ENCODE measurements around the gene KRTAP19-6. TPM values are rescaled to one million over a fixed set of nuclear protein-coding genes. Genes with fewer than 3 reads are reported as not detected.

The KRTAP19-6 gene
- total and polyA plus RNA-seq, 2 experiments from 2014 or later, result not detected

GRCh38 chr21:30555095-30555494, 13.4 kb upstream of the KRTAP19-6 start:
- H3K4me2 ChIP-seq, result no peak overlapping the region
- no peaks in the 10 kb centered on the region for H3K27me3 ChIP-seq (ENCODE audit: insufficient read depth)
- no peaks in the 10 kb centered on the region for H3K36me3 ChIP-seq (ENCODE audit: insufficient read depth)
- no peaks in the 10 kb centered on the region for H3K79me2 ChIP-seq (replicated peaks; ENCODE audit: insufficient read depth)
- H3K9me2 ChIP-seq (ENCODE audit: insufficient read depth), result no peaks in the 10 kb centered on the region
- Mint-ChIP-seq H3K27ac (no peak overlapping the region), H3K4me1 (no peaks in the 10 kb centered on the region), H3K9me3 (no peaks in the 10 kb centered on the region), H3K4me3 (no peak overlapping the region), H3K27me3 (ENCODE audit: insufficient read depth, low read depth, poor library complexity) (no peaks in the 10 kb centered on the region), H3K36me3 (ENCODE audit: low read depth) (no peaks in the 10 kb centered on the region)
- H4K20me1 ChIP-seq (replicated peaks; ENCODE audit: insufficient read depth), result no peaks in the 10 kb centered on the region
- H3K4me3 ChIP-seq, result no peak overlapping the region
- DNase-seq (ENCODE audit: low spot score) (no peak), ATAC-seq (no peak)
- TF ChIP-seq JUNB (IDR thresholded peaks at IDR 0.05; ENCODE audit: unreplicated experiment) (no peak), CREB1 (CRISPR knock-in tag; IDR thresholded peaks at IDR 0.05; ENCODE audit: low read depth) (no peak), ZNF462 (CRISPR knock-in tag; IDR thresholded peaks at IDR 0.05) (no peak), ZNF114 (CRISPR knock-in tag; IDR thresholded peaks at IDR 0.05) (no peak), POLR2AphosphoS5 (IDR thresholded peaks at IDR 0.05; ENCODE audit: low read depth) (no peak), CTCF (conservative IDR thresholded peaks at IDR 0.05; ENCODE audit: low read depth in 2 of 2) (no peak), EZH2phosphoT487 (IDR thresholded peaks at IDR 0.05; ENCODE audit: unreplicated experiment) (no peak), STAT1 (IDR thresholded peaks at IDR 0.05; ENCODE audit: unreplicated experiment) (no peak), ETS1 (IDR thresholded peaks at IDR 0.05) (no peak), NANOG (IDR thresholded peaks at IDR 0.05; ENCODE audit: borderline replicate concordance) (no peak), EZH2 (IDR thresholded peaks at IDR 0.05; ENCODE audit: low read depth, unreplicated experiment) (no peak), REST (IDR thresholded peaks at IDR 0.05; ENCODE audit: unreplicated experiment) (no peak), ZNF331 (CRISPR knock-in tag; IDR thresholded peaks at IDR 0.05; ENCODE audit: low read depth) (no peak)
- no peaks in the 10 kb centered on the region for H3F3A ChIP-seq (replicated peaks; ENCODE audit: low read depth)
- H3K27ac ChIP-seq (ENCODE audit: low read depth), result no peak overlapping the region
- H3K4me1 ChIP-seq (ENCODE audit: insufficient read depth), result no peaks in the 10 kb centered on the region
- H2AFZ ChIP-seq, result no peak overlapping the region
